ENCODE measurements around the gene CFAP53.

- TF ChIP-seq EZH2 (IDR thresholded peaks at IDR 0.05; ENCODE audit: insufficient read depth, poor library complexity, severe bottlenecking) (no peak), EZH2phosphoT487 (IDR thresholded peaks at IDR 0.05; ENCODE audit: insufficient read depth, low read depth) (no peak)
Measured at GRCh38 chr18:50279752-50280151, 13.5 kb upstream of the CFAP53 start.

Measured in GM23248 (cell line).